ENCODE data around the gene SUMO3. TPM values are rescaled to one million over a fixed set of nuclear protein-coding genes. Genes with fewer than 3 reads are reported as not detected.

SUMO3 gene
- polyA plus RNA-seq (2013, experiment 1 of 2): 216 TPM
- polyA plus RNA-seq (2013, experiment 2 of 2): 212 TPM

- Histone ChIP-seq H4K91ac (ENCODE audit: low read depth, low read length, poor library complexity) (no peak within 1 kb of the TSS), H3K27me3 (ENCODE audit: control insufficient read depth in 3 of 3, insufficient read depth in 3 of 3, low read depth in 1 of 3, low read length in 3 of 3) (peaks cover 0 to 3% (median 0%) of the 10 kb centered on the region in 3 experiments), H2AK5ac (ENCODE audit: low read depth, low read length) (peak within 1 kb of the TSS; percentile 98), H2BK120ac (ENCODE audit: low read depth, low read length) (peak within 1 kb of the TSS; percentile 87), H4K8ac (ENCODE audit: low read depth, low read length) (peak within 1 kb of the TSS; percentile 86), H3K23ac (ENCODE audit: low read depth, low read length, poor library complexity) (peak within 1 kb of the TSS; percentile 91), H3K9me3 (replicated peaks in 1 of 2; ENCODE audit: control insufficient read depth in 2 of 2, insufficient read depth in 1 of 2, low read depth in 1 of 2, low read length in 2 of 2) (peaks cover 20 to 27% of the 10 kb centered on the region in 2 donors), H3K27ac (replicated peaks; ENCODE audit: low read length) (peak within 1 kb of the TSS; percentile 79), H3K36me3 (replicated peaks in 1 of 2; ENCODE audit: control insufficient read depth in 2 of 2, insufficient read depth in 2 of 2, low read length in 2 of 2) (peaks cover 6 to 11% of the 10 kb centered on the region in 2 donors), H3K4ac (ENCODE audit: low read length) (peak within 1 kb of the TSS; percentile 53), H2BK12ac (ENCODE audit: low read length) (no peak within 1 kb of the TSS), H3K4me2 (ENCODE audit: insufficient read depth, low read length, poor library complexity, severe bottlenecking) (peak within 1 kb of the TSS; percentile 94), H3K14ac (ENCODE audit: low read length) (peak within 1 kb of the TSS; percentile 82), H3K4me1 (ENCODE audit: control insufficient read depth in 2 of 2, insufficient read depth in 1 of 2, low read depth in 1 of 2, low read length in 2 of 2) (peaks cover 0 to 7% of the 10 kb centered on the region in 2 donors), H2BK15ac (ENCODE audit: low read length) (peak within 1 kb of the TSS; percentile 96), H2AFZ (ENCODE audit: low read length) (peak within 1 kb of the TSS; percentile 92), H2BK5ac (ENCODE audit: low read length) (peak within 1 kb of the TSS; percentile 53), H3K18ac (ENCODE audit: low read length) (peak within 1 kb of the TSS; percentile 99), H3K79me1 (ENCODE audit: low read depth, low read length) (peaks cover 24% of the 10 kb centered on the region), H3K9ac (ENCODE audit: low read depth, low read length, poor library complexity) (peak within 1 kb of the TSS; percentile 93), H3K4me3 (ENCODE audit: low read length in 2 of 2) (peak within 1 kb of the TSS; percentile 62 to 89)
- peak; percentile 80 for DNase-seq (ENCODE audit: low spot score)
- WGBS, 2 donors (ENCODE audit: extremely low coverage in 2 of 2, insufficient read length in 2 of 2, insufficient replicate concordance in 1 of 2): no CpG with 5 or more reads among the region's 108 CpGs
These were observed at the start of gene SUMO3 for GRCh38 chr21:44817914-44818639. Gene SUMO3, minus strand, starts transcription at chr21:44818062. Its CDS starts 94 bp downstream, at chr21:44817968.

- H3K18ac ChIP-seq (ENCODE audit: low read length): no peak overlapping the region
- H3K4ac ChIP-seq (ENCODE audit: low read length): no peak overlapping the region
- H2BK15ac ChIP-seq (ENCODE audit: low read length): no peak overlapping the region
- no peak overlapping the region for H3K14ac ChIP-seq (ENCODE audit: low read length)
- no peak overlapping the region for H3K4me3 ChIP-seq (ENCODE audit: low read length in 2 of 2)
- H2BK5ac ChIP-seq (ENCODE audit: low read length): no peak overlapping the region
- no peak overlapping the region for H3K9ac ChIP-seq (ENCODE audit: low read depth, low read length, poor library complexity)
- H4K8ac ChIP-seq (ENCODE audit: low read depth, low read length): no peak overlapping the region
- H2BK120ac ChIP-seq (ENCODE audit: low read depth, low read length): no peak overlapping the region
- H3K4me1 ChIP-seq (ENCODE audit: control insufficient read depth in 2 of 2, insufficient read depth in 1 of 2, low read depth in 1 of 2, low read length in 2 of 2): peaks cover 22 to 23% of the 10 kb centered on the region in 2 donors
- H3K36me3 ChIP-seq (replicated peaks in 1 of 2; ENCODE audit: control insufficient read depth in 2 of 2, insufficient read depth in 2 of 2, low read length in 2 of 2): peaks cover 25 to 60% of the 10 kb centered on the region in 2 donors
- H4K91ac ChIP-seq (ENCODE audit: low read depth, low read length, poor library complexity): no peak overlapping the region
- H3K27me3 ChIP-seq (ENCODE audit: control insufficient read depth in 3 of 3, insufficient read depth in 3 of 3, low read depth in 1 of 3, low read length in 3 of 3): no peaks in the 10 kb centered on the region
- no CpG with 5 or more reads among the region's 15 CpGs for WGBS, 2 donors (ENCODE audit: extremely low coverage in 2 of 2, insufficient read length in 2 of 2, insufficient replicate concordance in 1 of 2)
- no peak overlapping the region for H3K27ac ChIP-seq (replicated peaks; ENCODE audit: low read length)
- no peak overlapping the region for H2AFZ ChIP-seq (ENCODE audit: low read length)
- H3K79me1 ChIP-seq (ENCODE audit: low read depth, low read length): peaks cover 30% of the 10 kb centered on the region
- H2BK12ac ChIP-seq (ENCODE audit: low read length): no peak overlapping the region
- H3K4me2 ChIP-seq (ENCODE audit: insufficient read depth, low read length, poor library complexity, severe bottlenecking): no peak overlapping the region
- no peak overlapping the region for H3K23ac ChIP-seq (ENCODE audit: low read depth, low read length, poor library complexity)
- no peak overlapping the region for H2AK5ac ChIP-seq (ENCODE audit: low read depth, low read length)
- H3K9me3 ChIP-seq (replicated peaks in 1 of 2; ENCODE audit: control insufficient read depth in 2 of 2, insufficient read depth in 1 of 2, low read depth in 1 of 2, low read length in 2 of 2): no peaks in the 10 kb centered on the region
- no peak for DNase-seq (ENCODE audit: low spot score)
These were observed 49.6 kb upstream of the SUMO3 start for GRCh38 chr21:44867464-44867863.

- H3K23ac ChIP-seq (ENCODE audit: low read depth, low read length, poor library complexity): no peak overlapping the region
- H3K36me3 ChIP-seq (replicated peaks in 1 of 2; ENCODE audit: control insufficient read depth in 2 of 2, insufficient read depth in 2 of 2, low read length in 2 of 2): peaks cover 28 to 66% of the 10 kb centered on the region in 2 donors
- no peaks in the 10 kb centered on the region for H3K9me3 ChIP-seq (replicated peaks in 1 of 2; ENCODE audit: control insufficient read depth in 2 of 2, insufficient read depth in 1 of 2, low read depth in 1 of 2, low read length in 2 of 2)
- no peak overlapping the region for H3K4me3 ChIP-seq (ENCODE audit: low read length in 2 of 2)
- H2BK12ac ChIP-seq (ENCODE audit: low read length): no peak overlapping the region
- no peak overlapping the region for H3K27ac ChIP-seq (replicated peaks; ENCODE audit: low read length)
- no peak overlapping the region for H2BK15ac ChIP-seq (ENCODE audit: low read length)
- no peak overlapping the region for H3K18ac ChIP-seq (ENCODE audit: low read length)
- no peaks in the 10 kb centered on the region for H3K27me3 ChIP-seq (ENCODE audit: control insufficient read depth in 3 of 3, insufficient read depth in 3 of 3, low read depth in 1 of 3, low read length in 3 of 3)
- no peak overlapping the region for H4K91ac ChIP-seq (ENCODE audit: low read depth, low read length, poor library complexity)
- no CpG with 5 or more reads among the region's 7 CpGs for WGBS, 2 donors (ENCODE audit: extremely low coverage in 2 of 2, insufficient read length in 2 of 2, insufficient replicate concordance in 1 of 2)
- no peak for DNase-seq (ENCODE audit: low spot score)
- H2AK5ac ChIP-seq (ENCODE audit: low read depth, low read length): no peak overlapping the region
- H3K4ac ChIP-seq (ENCODE audit: low read length): no peak overlapping the region
- no peak overlapping the region for H4K8ac ChIP-seq (ENCODE audit: low read depth, low read length)
- H3K9ac ChIP-seq (ENCODE audit: low read depth, low read length, poor library complexity): no peak overlapping the region
- no peak overlapping the region for H3K14ac ChIP-seq (ENCODE audit: low read length)
- peaks cover 27% of the 10 kb centered on the region for H3K79me1 ChIP-seq (ENCODE audit: low read depth, low read length)
- H3K4me1 ChIP-seq (ENCODE audit: control insufficient read depth in 2 of 2, insufficient read depth in 1 of 2, low read depth in 1 of 2, low read length in 2 of 2): peaks cover 16% of the 10 kb centered on the region in 2 donors
- H2BK5ac ChIP-seq (ENCODE audit: low read length): no peak overlapping the region
- H3K4me2 ChIP-seq (ENCODE audit: insufficient read depth, low read length, poor library complexity, severe bottlenecking): no peak overlapping the region
- H2BK120ac ChIP-seq (ENCODE audit: low read depth, low read length): no peak overlapping the region
- no peak overlapping the region for H2AFZ ChIP-seq (ENCODE audit: low read length)
These were observed 48.9 kb upstream of the SUMO3 start for GRCh38 chr21:44866780-44867179.

- no peak overlapping the region for H3K27ac ChIP-seq (replicated peaks; ENCODE audit: low read length)
- DNase-seq (ENCODE audit: low spot score): no peak
These were observed 47.9 kb upstream of the SUMO3 start for GRCh38 chr21:44865561-44866280.

More at GRCh38 chr21:44865561-44866280, 47.9 kb upstream of the SUMO3 start:
- H2AFZ ChIP-seq (ENCODE audit: low read length): no peak overlapping the region
- no peak overlapping the region for H3K18ac ChIP-seq (ENCODE audit: low read length)
- peaks cover 32% of the 10 kb centered on the region for H3K79me1 ChIP-seq (ENCODE audit: low read depth, low read length)
- no peak overlapping the region for H2BK5ac ChIP-seq (ENCODE audit: low read length)
- H2AK5ac ChIP-seq (ENCODE audit: low read depth, low read length): no peak overlapping the region
- H3K4me2 ChIP-seq (ENCODE audit: insufficient read depth, low read length, poor library complexity, severe bottlenecking): no peak overlapping the region
- peak overlapping the region; percentile 25 for H3K23ac ChIP-seq (ENCODE audit: low read depth, low read length, poor library complexity)
- WGBS, 2 donors (ENCODE audit: extremely low coverage in 2 of 2, insufficient read length in 2 of 2, insufficient replicate concordance in 1 of 2): 100% methylated on average over 1 of the region's 12 CpGs; no CpG with 5 or more reads in 1 of the 2 donors
- H3K36me3 ChIP-seq (replicated peaks in 1 of 2; ENCODE audit: control insufficient read depth in 2 of 2, insufficient read depth in 2 of 2, low read length in 2 of 2): peaks cover 31 to 75% of the 10 kb centered on the region in 2 donors
- peaks cover 7 to 16% of the 10 kb centered on the region in 2 donors for H3K4me1 ChIP-seq (ENCODE audit: control insufficient read depth in 2 of 2, insufficient read depth in 1 of 2, low read depth in 1 of 2, low read length in 2 of 2)
- H3K14ac ChIP-seq (ENCODE audit: low read length): no peak overlapping the region
- H2BK15ac ChIP-seq (ENCODE audit: low read length): no peak overlapping the region
- H3K4me3 ChIP-seq (ENCODE audit: low read length in 2 of 2): no peak overlapping the region
- no peak overlapping the region for H2BK12ac ChIP-seq (ENCODE audit: low read length)
- no peak overlapping the region for H4K8ac ChIP-seq (ENCODE audit: low read depth, low read length)
- no peaks in the 10 kb centered on the region for H3K9me3 ChIP-seq (replicated peaks in 1 of 2; ENCODE audit: control insufficient read depth in 2 of 2, insufficient read depth in 1 of 2, low read depth in 1 of 2, low read length in 2 of 2)
- no peak overlapping the region for H3K4ac ChIP-seq (ENCODE audit: low read length)
- no peak overlapping the region for H3K9ac ChIP-seq (ENCODE audit: low read depth, low read length, poor library complexity)
- no peak overlapping the region for H2BK120ac ChIP-seq (ENCODE audit: low read depth, low read length)
- H4K91ac ChIP-seq (ENCODE audit: low read depth, low read length, poor library complexity): no peak overlapping the region
- H3K27me3 ChIP-seq (ENCODE audit: control insufficient read depth in 3 of 3, insufficient read depth in 3 of 3, low read depth in 1 of 3, low read length in 3 of 3): no peaks in the 10 kb centered on the region
